HUDEP-2 (cell line): Measurements from ENCODE around the gene KCNJ5.

ENCODE experiments used
- DNase-seq, 76 experiments: peaks; one replicate each; lab custom pipeline; 2025; ENCODE audit not compliant: unreplicated experiment in 76 of 76; lab: John Stamatoyannopoulos, UW

KCNJ5 gene

GRCh38 chr11:128946648-128947047 is 55.5 kb downstream of the KCNJ5 start:
- DNase-seq: no peak

GRCh38 chr11:128947773-128948172 is 56.6 kb downstream of the KCNJ5 start:
- no peak for DNase-seq

GRCh38 chr11:128948583-128948982 is 57.4 kb downstream of the KCNJ5 start:
- DNase-seq: no peak

GRCh38 chr11:128949791-128950454 is 58.8 kb downstream of the KCNJ5 start:
- no peak for DNase-seq

GRCh38 chr11:128953151-128953550 is 62.0 kb downstream of the KCNJ5 start:
- no peak for DNase-seq

GRCh38 chr11:128955636-128956035 is 64.5 kb downstream of the KCNJ5 start:
- DNase-seq: no peak

GRCh38 chr11:128956401-128957201 is 65.4 kb downstream of the KCNJ5 start:
- peak in 24 of 76 experiments; percentile 1 to 51 (median 17) for DNase-seq

GRCh38 chr11:128957202-128957482 is 66.0 kb downstream of the KCNJ5 start:
- DNase-seq: no peak

GRCh38 chr11:128961645-128962044 is 70.5 kb downstream of the KCNJ5 start:
- no peak for DNase-seq

GRCh38 chr11:128962896-128963295 is 71.7 kb downstream of the KCNJ5 start:
- DNase-seq: no peak

- no peak for DNase-seq
Observed at GRCh38 chr11:128963744-128964325, 72.7 kb downstream of the KCNJ5 start.

- DNase-seq: no peak
Observed at GRCh38 chr11:128964463-128964930, 73.3 kb downstream of the KCNJ5 start.

GRCh38 chr11:128965485-128965884 is 74.3 kb downstream of the KCNJ5 start:
- no peak for DNase-seq

- no peak for DNase-seq
Observed at GRCh38 chr11:128967578-128967977, 76.4 kb downstream of the KCNJ5 start.

- DNase-seq: no peak
Observed at GRCh38 chr11:128968916-128969315, 77.8 kb downstream of the KCNJ5 start.
